Measurements from ENCODE around the gene PRXL2C.

GRCh38 chr9:96616817-96617438 is 38.2 kb downstream of the PRXL2C start:
- no peak for TF ChIP-seq CTCF (IDR thresholded peaks at IDR 0.05)
- no peak for TF ChIP-seq EP300 (IDR thresholded peaks at IDR 0.05)
- TF ChIP-seq POLR2A (IDR thresholded peaks at IDR 0.05) = no peak

All from gastroesophageal sphincter (tissue), 3 donors.